Activated CD4-positive, alpha-beta T cell treated with anti-CD3 and anti-CD28 coated beads, Interleukin-2, amount 10 ng/mL, durations not matched to agents 24 days and 14 days (primary cell): ENCODE measurements around the gene CST1. TPM values are rescaled to one million over a fixed set of nuclear protein-coding genes. Genes with fewer than 3 reads are reported as not detected.
A peak's percentile ranks its signal among the peaks of the same experiment; 100 is the strongest.
"Not testable (repeated sequence)": the region's sequence is repeated elsewhere in the genome, so short reads cannot be mapped to it uniquely, and the experiment has no call there.

Source experiments
- DNase-seq: peaks from one replicate; pipeline ENCODE4 v3.0.0; 2022
- H3K27ac Mint-ChIP-seq: one replicate; pipeline ENCODE4 v1.8.0; 2022; ENCODE audit warnings: mild to moderate bottlenecking, mixed read lengths
- H3K27me3 Mint-ChIP-seq: one replicate; pipeline ENCODE4 v1.8.0; 2022; ENCODE audit warnings: mixed read lengths
- H3K36me3 Mint-ChIP-seq: one replicate; pipeline ENCODE4 v1.8.0; 2022; ENCODE audit warnings: low read depth, mild to moderate bottlenecking, mixed read lengths
- H3K4me1 Mint-ChIP-seq: one replicate; pipeline ENCODE4 v1.8.0; 2021; ENCODE audit warnings: mixed read lengths
- H3K4me3 Mint-ChIP-seq: one replicate; pipeline ENCODE4 v1.8.0; 2022; ENCODE audit warnings: mild to moderate bottlenecking, moderate library complexity, mixed read lengths
- H3K9me3 Mint-ChIP-seq: one replicate; pipeline ENCODE4 v1.8.0; 2021; ENCODE audit warnings: mixed read lengths
- intact Hi-C: fragments of 100-400 bp; cut with micrococcal nuclease; formaldehyde crosslinking; loops from one replicate; pipeline ENCODE4 v1.15.1; 2023
- total RNA-seq: library from RNA; stranded (reverse); gene quantifications from 2 replicates; pipeline ENCODE4 v1.2.3, GENCODE V29; 2022

The CST1 gene, protein sequence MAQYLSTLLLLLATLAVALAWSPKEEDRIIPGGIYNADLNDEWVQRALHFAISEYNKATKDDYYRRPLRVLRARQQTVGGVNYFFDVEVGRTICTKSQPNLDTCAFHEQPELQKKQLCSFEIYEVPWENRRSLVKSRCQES
- not detected in 2 replicates for total RNA-seq

GRCh38 chr20:23750786-23751185 lies at the start of gene CST1:
Gene CST1, minus strand, starts transcription at chr20:23750935. Its CDS starts 69 bp downstream, at chr20:23750866.
- H3K9me3 Mint-ChIP-seq, H3K27me3 Mint-ChIP-seq, H3K4me1 Mint-ChIP-seq, H3K27ac Mint-ChIP-seq, intact Hi-C loops, H3K4me3 Mint-ChIP-seq, DNase-seq, H3K36me3 Mint-ChIP-seq: not testable (repeated sequence)

- intact Hi-C loops, H3K27me3 Mint-ChIP-seq, H3K27ac Mint-ChIP-seq, H3K9me3 Mint-ChIP-seq, H3K4me3 Mint-ChIP-seq, H3K36me3 Mint-ChIP-seq, H3K4me1 Mint-ChIP-seq: not testable (repeated sequence)
- peak; percentile 77 for DNase-seq
These were observed 48.6 kb upstream of the CST1 start for GRCh38 chr20:23799216-23799847.

DNA sequence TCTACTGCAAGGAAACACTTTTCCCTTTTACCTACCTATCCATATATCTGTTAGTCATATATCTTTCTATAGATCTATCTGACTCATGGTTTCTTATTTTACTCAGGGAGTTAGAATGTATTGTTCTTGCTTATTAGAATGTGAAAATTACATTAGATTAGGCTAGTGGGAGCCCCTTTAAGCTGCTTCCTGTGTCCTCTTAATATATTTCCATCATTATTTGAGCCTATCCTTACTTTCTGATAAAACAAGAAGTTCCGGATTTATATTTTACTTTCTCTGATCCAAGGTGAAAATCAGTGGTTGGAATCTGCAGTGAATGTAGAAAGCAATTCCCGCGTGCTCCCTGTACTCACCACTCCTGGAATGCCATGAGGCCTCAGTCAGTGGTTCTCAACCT lies 44.8 kb upstream of the CST1 start:
- Mint-ChIP-seq H3K27ac (no peak overlapping the region), H3K4me1 (no peaks in the 10 kb centered on the region), H3K27me3 (peaks cover under 1% of the 10 kb centered on the region), H3K9me3 (no peaks in the 10 kb centered on the region), H3K4me3 (no peak overlapping the region), H3K36me3 (no peaks in the 10 kb centered on the region)
- no peak for DNase-seq
- intact Hi-C loops, result no loop called here

DNA sequence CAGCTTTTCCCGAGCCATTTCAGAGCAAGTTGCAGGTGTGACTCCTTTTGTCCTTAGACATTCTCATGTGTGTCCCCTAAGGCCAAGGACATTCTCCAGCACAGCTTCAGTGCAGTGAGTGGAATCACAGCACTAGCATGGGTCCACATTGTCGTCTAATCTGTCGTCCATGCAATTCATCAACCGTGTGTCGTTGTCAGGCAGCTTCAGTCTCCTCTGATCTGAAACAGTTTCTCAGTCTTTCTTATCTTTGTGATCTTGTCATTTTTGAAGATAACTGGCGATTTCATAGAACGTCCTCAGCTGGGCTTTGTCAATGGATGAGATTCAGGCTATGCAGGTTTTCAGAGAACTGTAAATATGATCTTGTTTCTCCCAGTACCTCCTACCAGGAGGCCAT lies 44.1 kb upstream of the CST1 start:
- H3K36me3 Mint-ChIP-seq, result no peaks in the 10 kb centered on the region
- intact Hi-C loops, result no loop called here
- no peak overlapping the region for H3K27ac Mint-ChIP-seq
- no peaks in the 10 kb centered on the region for H3K4me1 Mint-ChIP-seq
- H3K4me3 Mint-ChIP-seq, result no peak overlapping the region
- no peak for DNase-seq
- peaks cover 3% of the 10 kb centered on the region for H3K27me3 Mint-ChIP-seq
- no peaks in the 10 kb centered on the region for H3K9me3 Mint-ChIP-seq

- no peak for DNase-seq
- H3K9me3 Mint-ChIP-seq, result no peaks in the 10 kb centered on the region
- peaks cover 3% of the 10 kb centered on the region for H3K27me3 Mint-ChIP-seq
- no peaks in the 10 kb centered on the region for H3K36me3 Mint-ChIP-seq
- H3K27ac Mint-ChIP-seq, result no peak overlapping the region
- no peaks in the 10 kb centered on the region for H3K4me1 Mint-ChIP-seq
- no peak overlapping the region for H3K4me3 Mint-ChIP-seq
- intact Hi-C loops, result no loop called here
These were observed 43.3 kb upstream of the CST1 start for GRCh38 chr20:23794065-23794464.

DNA sequence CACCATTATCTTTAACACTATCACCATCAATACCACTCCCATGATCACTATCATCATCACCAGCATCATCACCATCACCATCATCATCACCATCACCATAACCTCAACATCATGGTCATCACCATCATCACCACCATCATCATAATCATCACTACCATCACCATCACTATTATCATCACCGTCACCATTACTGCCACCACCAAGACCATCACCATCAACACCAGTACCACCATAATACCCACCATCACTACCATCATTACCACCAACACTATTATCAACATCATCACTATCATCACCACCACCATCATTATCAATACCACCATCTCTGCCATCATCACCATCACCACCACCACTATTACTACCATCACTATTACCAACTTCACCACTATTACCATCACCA lies 32.7 kb upstream of the CST1 start:
- Mint-ChIP-seq H3K27me3 (no peaks in the 10 kb centered on the region), H3K9me3 (no peaks in the 10 kb centered on the region), H3K27ac (no peak overlapping the region), H3K4me1 (no peaks in the 10 kb centered on the region), H3K4me3 (no peak overlapping the region), H3K36me3 (no peaks in the 10 kb centered on the region)
- intact Hi-C loops, result loop anchor here (10.0 kb wide), 1 partner anchor 119 kb away; no protein-coding TSS in a partner anchor
- DNase-seq, result no peak

DNA sequence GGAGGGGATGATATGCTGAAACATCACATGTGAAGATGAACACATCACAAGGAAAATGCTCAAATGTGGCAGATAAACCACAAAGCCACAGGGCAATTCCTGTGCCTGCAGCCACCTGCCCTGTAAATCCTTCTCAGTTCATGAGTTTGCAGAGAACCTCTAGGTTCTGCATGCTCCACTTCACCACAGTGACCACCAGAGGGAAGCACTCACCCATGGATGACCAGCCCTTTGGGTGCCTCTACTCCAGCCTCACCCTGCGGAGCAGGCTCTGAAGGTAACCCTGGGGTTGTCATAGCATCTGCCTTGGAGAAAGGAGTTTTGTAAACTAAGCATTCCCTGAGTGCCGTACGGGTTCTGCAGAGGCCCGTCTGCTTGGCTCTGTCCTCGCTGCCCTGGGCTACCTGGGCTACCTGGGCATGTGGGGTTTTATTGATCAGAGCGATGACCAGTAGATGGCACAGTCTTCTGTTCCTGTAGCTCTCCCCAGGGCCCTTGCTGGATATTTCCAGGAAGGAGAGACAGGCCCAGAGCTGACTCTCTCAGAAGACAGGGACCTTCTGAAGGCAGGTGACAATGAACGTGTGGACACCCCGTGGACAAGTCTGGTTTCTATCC lies 31.7 kb upstream of the CST1 start:
- Mint-ChIP-seq H3K4me3 (no peak overlapping the region), H3K4me1 (no peaks in the 10 kb centered on the region), H3K27me3 (no peaks in the 10 kb centered on the region), H3K9me3 (no peaks in the 10 kb centered on the region), H3K27ac (no peak overlapping the region), H3K36me3 (no peaks in the 10 kb centered on the region)
- intact Hi-C loops, result loop anchor here (10.0 kb wide), 1 partner anchor 118 kb away; no protein-coding TSS in a partner anchor
- DNase-seq, result peak; percentile 61

GRCh38 chr20:23778676-23779075 lies 27.9 kb upstream of the CST1 start:
- DNase-seq, H3K9me3 Mint-ChIP-seq, H3K36me3 Mint-ChIP-seq, H3K27ac Mint-ChIP-seq, H3K4me3 Mint-ChIP-seq, H3K27me3 Mint-ChIP-seq, H3K4me1 Mint-ChIP-seq, intact Hi-C loops: not testable (repeated sequence)

DNA sequence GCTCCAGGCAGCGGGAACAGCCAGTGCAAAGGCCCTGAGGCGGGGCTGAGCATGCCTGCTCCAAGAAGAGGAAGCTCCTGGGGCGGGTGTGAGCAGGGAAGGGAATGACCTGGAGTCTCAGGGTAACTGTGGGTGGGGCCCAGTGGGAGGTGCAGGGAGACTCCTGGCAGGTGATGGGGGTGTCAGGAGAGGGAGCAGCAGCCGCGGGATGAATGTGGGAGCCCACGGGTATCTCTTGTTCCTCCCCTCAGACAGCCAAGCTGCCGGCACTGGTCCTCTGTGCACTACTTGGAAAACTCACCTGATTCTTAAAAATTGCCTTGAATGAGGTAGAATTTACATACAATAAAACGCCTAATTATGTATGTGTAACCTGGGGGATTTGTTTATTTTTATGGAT lies 26.6 kb upstream of the CST1 start:
- H3K27ac Mint-ChIP-seq, H3K4me3 Mint-ChIP-seq, intact Hi-C loops, H3K4me1 Mint-ChIP-seq, DNase-seq, H3K36me3 Mint-ChIP-seq, H3K9me3 Mint-ChIP-seq, H3K27me3 Mint-ChIP-seq: not testable (repeated sequence)

- no peaks in the 10 kb centered on the region for H3K36me3 Mint-ChIP-seq
- no peak overlapping the region for H3K27ac Mint-ChIP-seq
- no peaks in the 10 kb centered on the region for H3K27me3 Mint-ChIP-seq
- H3K4me3 Mint-ChIP-seq, result no peak overlapping the region
- H3K4me1 Mint-ChIP-seq, result no peaks in the 10 kb centered on the region
- DNase-seq, result no peak
- intact Hi-C loops, result no loop called here
- H3K9me3 Mint-ChIP-seq, result no peaks in the 10 kb centered on the region
These were observed 25.5 kb upstream of the CST1 start for GRCh38 chr20:23776067-23776771.

GRCh38 chr20:23774081-23774480 lies 23.3 kb upstream of the CST1 start:
- Mint-ChIP-seq H3K27ac (no peak overlapping the region), H3K27me3 (peaks cover 2% of the 10 kb centered on the region), H3K4me1 (no peaks in the 10 kb centered on the region), H3K36me3 (no peaks in the 10 kb centered on the region), H3K9me3 (no peaks in the 10 kb centered on the region), H3K4me3 (no peak overlapping the region)
- DNase-seq, result no peak
- intact Hi-C loops, result no loop called here

GRCh38 chr20:23773579-23773978 lies 22.8 kb upstream of the CST1 start:
- Mint-ChIP-seq H3K4me3 (no peak overlapping the region), H3K9me3 (no peaks in the 10 kb centered on the region), H3K27ac (no peak overlapping the region), H3K4me1 (no peaks in the 10 kb centered on the region), H3K36me3 (no peaks in the 10 kb centered on the region), H3K27me3 (peaks cover 2% of the 10 kb centered on the region)
- intact Hi-C loops, result no loop called here
- DNase-seq, result peak; percentile 43

DNA sequence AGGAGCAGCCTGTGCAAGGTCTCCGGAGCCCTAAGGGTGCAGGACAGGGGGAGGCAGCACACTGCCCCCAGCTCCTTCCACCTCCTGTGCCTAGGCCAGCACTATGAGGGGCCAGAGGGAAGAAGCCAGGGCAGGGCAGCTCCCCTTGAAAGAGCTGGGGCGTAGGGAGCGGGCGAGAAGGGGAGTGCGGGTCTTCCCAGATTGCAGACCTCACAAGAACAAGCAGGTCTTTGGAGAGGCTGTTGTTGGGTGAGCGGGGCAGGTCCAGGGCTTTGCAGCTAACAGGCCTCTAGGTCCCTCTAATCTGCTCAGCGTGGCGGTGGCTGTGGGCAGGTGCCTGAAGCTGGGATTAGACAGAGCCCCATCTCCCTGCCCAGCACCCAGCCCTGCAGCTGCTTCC lies 22.4 kb upstream of the CST1 start:
- H3K4me3 Mint-ChIP-seq, result no peak overlapping the region
- intact Hi-C loops, result no loop called here
- H3K4me1 Mint-ChIP-seq, result no peaks in the 10 kb centered on the region
- H3K27ac Mint-ChIP-seq, result no peak overlapping the region
- H3K36me3 Mint-ChIP-seq, result no peaks in the 10 kb centered on the region
- peaks cover 2% of the 10 kb centered on the region for H3K27me3 Mint-ChIP-seq
- peak; percentile 35 for DNase-seq
- no peaks in the 10 kb centered on the region for H3K9me3 Mint-ChIP-seq

DNA sequence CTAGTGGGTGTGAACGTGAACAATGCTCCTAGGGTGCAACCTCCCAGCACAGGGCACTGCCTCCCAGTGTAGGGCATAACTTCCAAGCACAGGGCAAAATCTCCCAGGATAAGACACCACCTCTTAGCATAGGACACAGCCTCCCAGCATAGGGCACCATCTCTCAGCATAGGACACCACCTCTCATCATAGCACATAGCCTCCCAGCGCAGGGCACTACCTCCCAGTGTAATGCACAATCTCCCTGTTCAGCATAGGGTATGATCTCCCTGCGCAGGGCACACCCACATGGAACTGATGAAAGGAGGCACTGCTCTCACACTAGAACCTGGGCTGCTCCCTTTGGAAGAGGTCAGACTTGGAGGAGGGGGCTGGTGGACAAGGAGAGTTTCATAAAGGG lies 21.3 kb upstream of the CST1 start:
- no peaks in the 10 kb centered on the region for H3K9me3 Mint-ChIP-seq
- DNase-seq, result peak; percentile 45
- H3K27me3 Mint-ChIP-seq, result peaks cover 2% of the 10 kb centered on the region

More for the DNA sequence above, 21.3 kb upstream of the CST1 start:
- Mint-ChIP-seq H3K27ac (no peak overlapping the region), H3K4me3 (no peak overlapping the region), H3K4me1 (no peaks in the 10 kb centered on the region), H3K36me3 (no peaks in the 10 kb centered on the region)
- intact Hi-C loops, result no loop called here
